ENCODE results near the gene SKA3. TPM values are rescaled to one million over a fixed set of nuclear protein-coding genes. Genes with fewer than 3 reads are reported as not detected.
"Not testable (repeated sequence)": the region's sequence is repeated elsewhere in the genome, so short reads cannot be mapped to it uniquely, and the experiment has no call there.

Gene SKA3
- total RNA-seq, 2 experiments from 2014 or later = 33.2 to 34.7 TPM

DNA sequence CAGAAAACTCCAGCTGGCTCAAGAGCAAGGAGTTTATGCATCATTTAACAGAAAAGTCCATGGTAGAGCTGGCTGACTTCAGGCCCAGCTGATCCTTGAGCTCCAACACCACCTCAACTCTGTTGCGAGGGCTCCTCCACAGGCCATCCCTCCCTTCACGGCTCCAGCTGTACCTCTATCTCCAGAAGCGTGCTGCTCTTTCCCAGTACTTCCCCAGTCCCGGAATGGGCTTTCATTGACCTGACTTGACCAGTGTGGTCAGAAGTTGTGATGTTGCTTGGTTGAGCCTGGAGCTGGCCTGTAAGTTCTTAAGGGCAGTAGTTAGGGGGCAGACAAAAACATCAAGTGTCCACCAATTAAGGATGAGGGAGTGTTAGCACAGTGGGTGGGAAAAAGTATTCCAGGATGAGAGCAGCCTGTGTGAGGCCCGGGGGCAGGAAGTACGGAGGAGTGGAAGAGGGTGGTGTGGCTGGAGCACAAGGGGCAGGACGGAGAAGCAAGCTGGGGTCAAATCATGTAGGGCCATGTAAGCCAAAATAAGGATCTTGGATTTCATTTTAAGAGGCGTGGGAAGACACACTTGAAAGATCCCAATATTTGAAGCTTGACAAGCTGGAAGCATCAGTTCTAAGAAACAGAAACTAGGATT lies 24.0 kb downstream of the SKA3 start:
- Mint-ChIP-seq H3K4me3 (no peak overlapping the region), H3K4me1 (no peaks in the 10 kb centered on the region), H3K9me3 (no peaks in the 10 kb centered on the region), H3K27ac (no peak overlapping the region), H3K36me3 (ENCODE audit: low read depth) (peaks cover 39% of the 10 kb centered on the region), H3K27me3 (no peaks in the 10 kb centered on the region)
- ChIA-PET CTCF (no interaction called here), POLR2A (interaction anchor here (1.0 to 4.8 kb wide), 3 partner anchors 10 to 27 kb away, joined by 4 to 23 read pairs (median 6); partner anchors contain the start of genes MRPL57 and SKA3)
- DNase-seq = no peak

DNA sequence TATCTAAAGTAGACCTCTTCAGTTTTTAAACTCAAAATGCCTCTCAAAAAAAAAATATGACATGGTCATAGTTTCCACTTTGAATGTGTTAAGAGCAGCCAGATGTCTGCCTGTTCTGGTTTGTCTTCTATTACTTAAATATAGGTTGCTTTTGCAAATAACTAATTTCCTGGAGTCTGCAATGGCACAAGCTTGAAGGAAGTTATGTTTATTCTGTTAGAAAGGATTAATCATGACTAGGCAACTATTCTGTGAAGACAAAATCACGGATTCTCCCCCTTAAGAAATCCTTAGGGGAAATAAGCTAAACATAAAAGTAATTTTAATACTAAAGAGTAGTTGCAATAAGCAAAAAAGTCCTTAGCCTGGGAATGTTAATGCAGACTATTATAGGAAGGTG lies 26.3 kb downstream of the SKA3 start:
- H3K36me3 Mint-ChIP-seq (ENCODE audit: low read depth) = peaks cover 47% of the 10 kb centered on the region
- CTCF ChIA-PET = no interaction called here
- H3K27ac Mint-ChIP-seq = no peak overlapping the region
- no peaks in the 10 kb centered on the region for H3K4me1 Mint-ChIP-seq
- no peaks in the 10 kb centered on the region for H3K9me3 Mint-ChIP-seq
- DNase-seq = no peak
- H3K4me3 Mint-ChIP-seq = no peak overlapping the region
- POLR2A ChIA-PET = interaction anchor here (4.8 kb wide), 1 partner anchor 26 kb away, joined by 23 read pairs; the partner anchor contains the start of genes MRPL57 and SKA3
- no peaks in the 10 kb centered on the region for H3K27me3 Mint-ChIP-seq

DNA sequence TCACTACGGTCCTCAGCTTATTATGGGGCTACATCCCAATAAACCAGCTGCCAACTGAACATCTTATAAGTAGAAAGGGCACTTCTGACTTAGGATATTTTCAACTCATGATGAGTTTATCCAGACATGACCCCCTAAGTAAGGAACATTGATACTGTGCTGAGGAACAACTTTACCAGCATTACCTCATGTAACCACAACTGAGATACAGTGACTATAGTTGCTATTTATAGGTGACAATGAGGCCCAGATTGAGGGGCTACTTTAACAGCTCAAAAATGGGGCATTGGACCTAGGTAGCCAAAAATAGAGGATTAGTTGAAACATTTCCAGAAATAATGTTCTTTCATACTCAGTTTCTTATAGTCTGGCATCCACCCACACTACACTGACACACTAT lies 26.8 kb downstream of the SKA3 start:
- H3K27ac Mint-ChIP-seq = no peak overlapping the region
- DNase-seq = no peak
- no peak overlapping the region for H3K4me3 Mint-ChIP-seq
- POLR2A ChIA-PET = interaction anchor here (2.2 to 4.8 kb wide), 2 partner anchors 27 to 31 kb away, joined by 7 to 23 read pairs; partner anchors contain the start of genes MRPL57 and SKA3
- H3K27me3 Mint-ChIP-seq = no peaks in the 10 kb centered on the region
- H3K36me3 Mint-ChIP-seq (ENCODE audit: low read depth) = peaks cover 43% of the 10 kb centered on the region
- H3K9me3 Mint-ChIP-seq = no peaks in the 10 kb centered on the region
- CTCF ChIA-PET = no interaction called here
- peaks cover under 1% of the 10 kb centered on the region for H3K4me1 Mint-ChIP-seq

DNA sequence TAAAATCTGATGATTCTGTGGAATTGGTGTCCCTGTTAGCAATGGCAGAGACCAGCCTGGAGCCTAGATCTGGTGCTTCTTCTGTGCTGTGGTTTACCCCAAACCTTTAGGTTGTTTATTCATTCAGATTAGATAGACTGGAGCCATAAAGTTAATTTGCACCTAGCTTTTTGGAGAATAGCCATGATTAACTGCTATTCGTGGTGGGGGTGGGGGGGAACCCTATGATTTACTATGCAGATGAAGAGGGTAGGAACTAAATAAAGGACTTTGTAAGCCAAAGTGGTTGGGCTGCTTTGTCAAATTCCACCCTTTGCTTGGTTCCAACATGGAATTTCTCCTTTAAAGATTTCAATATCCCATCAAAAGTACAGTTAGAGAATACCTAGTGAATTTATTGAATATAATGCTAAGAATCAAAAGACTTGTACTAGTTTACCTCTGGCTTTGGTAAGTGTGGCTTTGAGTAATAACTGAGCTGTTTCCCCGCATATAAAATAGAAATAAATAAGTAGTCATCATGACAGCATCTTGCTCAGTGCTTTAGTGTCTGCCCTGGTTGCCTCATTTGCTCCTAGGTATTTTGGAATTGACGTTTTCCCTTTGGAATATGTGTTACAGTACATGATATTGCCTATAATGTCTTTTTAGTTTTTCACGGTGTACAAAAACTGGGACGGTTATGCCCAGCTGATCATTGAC lies 27.6 kb downstream of the SKA3 start:
- ChIA-PET CTCF (interaction anchor here (1.4 kb wide), 1 partner anchor 329 kb away, joined by 3 read pairs; no protein-coding TSS in a partner anchor), POLR2A (interaction anchor here (0.8 to 4.8 kb wide), 3 partner anchors 22 to 32 kb away, joined by 3 to 23 read pairs (median 7); partner anchors contain the start of genes MRPL57 and SKA3)
- Mint-ChIP-seq H3K9me3 (no peaks in the 10 kb centered on the region), H3K4me1 (peaks cover 5% of the 10 kb centered on the region), H3K4me3 (no peak overlapping the region), H3K36me3 (ENCODE audit: low read depth) (peaks cover 41% of the 10 kb centered on the region), H3K27me3 (no peaks in the 10 kb centered on the region), H3K27ac (no peak overlapping the region)
- DNase-seq = no peak

DNA sequence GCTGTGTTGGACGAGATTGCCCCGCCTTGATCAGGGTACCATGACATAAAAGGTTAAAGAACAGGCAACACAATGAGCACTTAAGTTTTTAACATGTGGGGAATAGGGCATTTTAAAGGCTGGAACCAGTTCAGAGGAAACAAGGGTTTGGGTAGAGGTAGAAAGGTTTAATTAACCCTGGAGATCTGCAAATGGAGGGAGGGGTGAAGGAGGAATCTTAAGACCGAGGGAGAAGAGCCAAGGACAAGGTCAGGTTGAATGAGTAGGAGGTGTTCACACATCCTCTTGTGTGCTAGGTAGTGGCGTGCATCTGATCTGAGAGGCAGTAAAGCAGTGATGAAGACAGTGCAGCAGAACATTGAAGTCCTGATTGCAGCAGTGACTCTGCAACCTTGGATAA lies 28.5 kb downstream of the SKA3 start:
- no peak overlapping the region for H3K4me3 Mint-ChIP-seq
- no peaks in the 10 kb centered on the region for H3K9me3 Mint-ChIP-seq
- ChIA-PET CTCF (interaction anchor here (1.4 kb wide), 1 partner anchor 330 kb away, joined by 3 read pairs; no protein-coding TSS in a partner anchor), POLR2A (interaction anchor here (0.7 to 4.8 kb wide), 4 partner anchors 23 to 33 kb away, joined by 3 to 23 read pairs (median 5); partner anchors contain the start of genes MRPL57 and SKA3)
- H3K27ac Mint-ChIP-seq = no peak overlapping the region
- no peaks in the 10 kb centered on the region for H3K27me3 Mint-ChIP-seq
- DNase-seq = no peak
- peaks cover 13% of the 10 kb centered on the region for H3K4me1 Mint-ChIP-seq
- H3K36me3 Mint-ChIP-seq (ENCODE audit: low read depth) = peaks cover 44% of the 10 kb centered on the region

DNA sequence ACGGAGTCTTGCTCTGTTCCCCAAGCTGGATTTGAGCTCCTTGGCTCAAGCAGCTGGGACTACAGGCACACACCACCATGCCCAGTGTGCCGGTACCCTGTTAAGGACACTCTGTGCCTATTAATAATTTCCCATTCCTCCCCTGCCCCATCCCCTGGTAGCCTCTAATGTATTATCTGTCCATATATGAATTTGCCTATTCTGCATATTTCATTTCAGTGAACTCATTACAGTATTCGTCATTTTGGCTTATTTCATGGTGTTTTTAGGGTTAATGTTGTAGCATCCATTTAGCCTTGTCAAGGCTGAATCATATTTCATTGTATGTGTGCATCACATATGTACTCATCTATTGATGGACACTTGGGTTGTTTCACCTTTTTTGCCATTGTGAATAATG lies 33.6 kb downstream of the SKA3 start:
- Mint-ChIP-seq H3K27me3 (peaks cover 2% of the 10 kb centered on the region), H3K36me3 (ENCODE audit: low read depth) (peaks cover 53% of the 10 kb centered on the region), H3K9me3 (no peaks in the 10 kb centered on the region), H3K4me1 (peaks cover 37% of the 10 kb centered on the region), H3K4me3 (peak overlapping the region; percentile 66), H3K27ac (peak overlapping the region; percentile 56)
- CTCF ChIA-PET = no interaction called here
- no peak for DNase-seq
- POLR2A ChIA-PET = interaction anchor here (1.8 kb wide), 1 partner anchor 11 kb away, joined by 6 read pairs; no protein-coding TSS in a partner anchor

DNA sequence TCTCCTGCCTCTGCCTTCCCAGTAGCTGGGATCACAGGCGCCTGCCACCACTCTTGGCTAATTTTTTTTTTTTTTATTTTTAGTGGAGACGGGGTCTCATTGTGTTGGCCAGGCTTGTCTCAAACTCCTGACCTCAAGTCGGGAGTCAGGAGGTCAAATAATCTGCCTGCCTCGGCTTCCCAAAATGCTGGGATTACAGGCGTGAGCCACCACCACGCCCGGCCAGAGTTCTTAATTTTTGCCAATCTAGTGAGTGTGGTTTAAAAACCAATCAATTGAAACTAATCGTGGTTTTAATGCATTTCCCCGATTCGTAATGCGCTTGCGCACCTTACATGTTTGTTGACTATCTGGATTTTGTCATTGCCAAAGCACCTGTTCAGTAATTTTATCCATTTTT lies 37.0 kb downstream of the SKA3 start:
- Mint-ChIP-seq H3K27ac (peak overlapping the region; percentile 89), H3K9me3 (no peaks in the 10 kb centered on the region), H3K27me3 (peaks cover 8% of the 10 kb centered on the region), H3K4me3 (peak overlapping the region; percentile 95), H3K36me3 (ENCODE audit: low read depth) (peaks cover 33% of the 10 kb centered on the region), H3K4me1 (peaks cover 34% of the 10 kb centered on the region)
- ChIA-PET CTCF (no interaction called here), POLR2A (interaction anchor here (0.6 kb wide), 1 partner anchor 1240 kb away, joined by 3 read pairs; no protein-coding TSS in a partner anchor)
- no peak for DNase-seq

DNA sequence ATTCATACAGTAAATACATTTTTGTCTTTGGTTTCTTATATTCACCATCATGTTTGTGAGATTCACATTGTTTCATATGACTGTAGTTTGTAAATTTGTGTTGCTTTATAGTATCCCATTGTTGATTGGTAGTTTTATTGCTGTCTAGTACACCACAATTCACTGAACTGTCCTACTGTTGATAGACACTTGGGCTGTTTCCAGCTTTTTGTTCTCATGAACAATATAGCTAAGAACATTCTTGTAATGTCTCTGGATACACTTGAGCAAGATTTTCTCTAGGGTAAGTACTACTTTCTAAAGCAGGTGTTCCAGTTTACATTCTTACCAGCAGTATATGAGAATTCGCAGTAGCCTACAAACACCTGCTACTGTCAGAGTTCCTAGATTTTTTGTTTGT lies 37.8 kb downstream of the SKA3 start:
- no peaks in the 10 kb centered on the region for H3K9me3 Mint-ChIP-seq
- ChIA-PET CTCF (no interaction called here), POLR2A (interaction anchor here (0.6 to 0.7 kb wide), 2 partner anchors 121 to 1240 kb away, joined by 3 read pairs; no protein-coding TSS in a partner anchor)
- peaks cover 10% of the 10 kb centered on the region for H3K27me3 Mint-ChIP-seq
- peak overlapping the region; percentile 6 for H3K27ac Mint-ChIP-seq
- H3K36me3 Mint-ChIP-seq (ENCODE audit: low read depth) = peaks cover 29% of the 10 kb centered on the region
- H3K4me1 Mint-ChIP-seq = peaks cover 31% of the 10 kb centered on the region
- H3K4me3 Mint-ChIP-seq = peak overlapping the region; percentile 55
- no peak for DNase-seq

DNA sequence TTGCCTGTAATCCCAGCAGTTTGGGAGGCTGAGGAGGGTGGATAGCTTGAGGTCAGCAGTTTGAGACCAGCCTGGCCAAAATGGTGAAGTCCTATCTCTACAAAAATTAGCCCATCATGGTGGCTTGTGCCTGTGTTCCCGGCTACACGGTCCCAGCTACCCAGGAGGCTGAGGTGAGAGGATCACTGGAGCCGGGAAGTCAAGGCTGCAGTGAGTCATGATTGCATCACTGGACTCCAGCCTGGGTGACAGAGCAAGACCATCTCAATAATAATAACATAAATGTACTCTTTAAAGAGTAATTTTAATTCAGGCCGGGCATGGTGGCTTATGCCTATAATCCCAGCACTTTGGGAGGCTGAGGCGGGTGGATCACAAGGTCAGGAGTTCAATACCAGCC lies 38.7 kb downstream of the SKA3 start:
- Mint-ChIP-seq H3K27me3 (peaks cover 17% of the 10 kb centered on the region), H3K4me1 (peaks cover 22% of the 10 kb centered on the region), H3K36me3 (ENCODE audit: low read depth) (peaks cover 20% of the 10 kb centered on the region), H3K4me3 (no peak overlapping the region), H3K9me3 (no peaks in the 10 kb centered on the region), H3K27ac (no peak overlapping the region)
- DNase-seq = no peak
- ChIA-PET CTCF (interaction anchor here (1.2 to 1.4 kb wide), 3 partner anchors 38 to 339 kb away, joined by 3 to 4 read pairs (median 3); partner anchors contain the start of genes MRPL57 and SKA3), POLR2A (no interaction called here)

DNA sequence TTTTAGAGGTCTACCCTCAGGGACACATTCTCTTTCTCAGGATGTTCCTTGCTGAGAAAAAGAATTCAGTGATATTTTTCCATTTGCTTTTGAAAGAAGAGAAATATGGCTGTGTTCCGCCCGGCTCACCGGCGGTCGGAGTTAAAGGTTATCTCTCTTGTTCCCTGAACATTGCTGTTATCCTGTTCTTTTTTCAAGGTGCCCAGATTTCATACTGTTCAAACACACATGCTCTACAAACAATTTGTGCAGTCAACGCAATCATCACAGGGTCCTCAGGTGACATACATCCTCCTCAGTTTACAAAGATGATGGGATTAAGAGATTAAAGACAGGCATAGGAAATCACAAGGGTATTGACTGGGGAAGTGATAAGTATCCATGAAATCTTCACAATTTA lies 40.5 kb downstream of the SKA3 start:
- H3K9me3 Mint-ChIP-seq, H3K27ac Mint-ChIP-seq, CTCF ChIA-PET, DNase-seq, H3K4me3 Mint-ChIP-seq: not testable (repeated sequence)
- POLR2A ChIA-PET = interaction anchor here (0.6 kb wide), 1 partner anchor 301 kb away, joined by 3 read pairs; no protein-coding TSS in a partner anchor
- Mint-ChIP-seq H3K4me1 (peaks cover 14% of the 10 kb centered on the region), H3K27me3 (peaks cover 20% of the 10 kb centered on the region), H3K36me3 (ENCODE audit: low read depth) (peaks cover 11% of the 10 kb centered on the region)

DNA sequence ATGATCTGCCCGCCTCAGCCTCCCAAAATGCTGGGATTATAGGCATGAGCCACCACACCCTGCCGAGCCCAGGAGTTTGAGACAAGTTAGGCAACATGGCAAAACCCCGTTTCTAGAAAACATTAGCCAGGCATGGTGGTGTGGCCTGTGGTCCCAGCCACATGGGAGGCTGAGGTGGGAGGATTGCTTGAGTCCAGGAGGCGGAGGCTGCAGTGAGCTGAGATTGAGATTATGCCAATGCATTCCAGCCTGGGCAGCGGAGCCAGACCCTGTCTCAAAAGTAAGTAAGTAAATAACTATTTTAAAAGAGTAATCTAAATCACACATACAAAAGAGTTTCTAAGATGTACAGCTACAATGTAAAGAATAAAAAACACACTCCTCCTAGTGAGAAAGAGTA lies 41.9 kb downstream of the SKA3 start:
- peaks cover 24% of the 10 kb centered on the region for H3K27me3 Mint-ChIP-seq
- no peak overlapping the region for H3K27ac Mint-ChIP-seq
- no peak overlapping the region for H3K4me3 Mint-ChIP-seq
- DNase-seq = no peak
- no peaks in the 10 kb centered on the region for H3K36me3 Mint-ChIP-seq (ENCODE audit: low read depth)
- peaks cover 6% of the 10 kb centered on the region for H3K4me1 Mint-ChIP-seq
- CTCF ChIA-PET = interaction anchor here (0.6 to 1.0 kb wide), 2 partner anchors 191 to 1161 kb away, joined by 3 to 6 read pairs; no protein-coding TSS in a partner anchor
- POLR2A ChIA-PET = no interaction called here
- no peaks in the 10 kb centered on the region for H3K9me3 Mint-ChIP-seq

DNA sequence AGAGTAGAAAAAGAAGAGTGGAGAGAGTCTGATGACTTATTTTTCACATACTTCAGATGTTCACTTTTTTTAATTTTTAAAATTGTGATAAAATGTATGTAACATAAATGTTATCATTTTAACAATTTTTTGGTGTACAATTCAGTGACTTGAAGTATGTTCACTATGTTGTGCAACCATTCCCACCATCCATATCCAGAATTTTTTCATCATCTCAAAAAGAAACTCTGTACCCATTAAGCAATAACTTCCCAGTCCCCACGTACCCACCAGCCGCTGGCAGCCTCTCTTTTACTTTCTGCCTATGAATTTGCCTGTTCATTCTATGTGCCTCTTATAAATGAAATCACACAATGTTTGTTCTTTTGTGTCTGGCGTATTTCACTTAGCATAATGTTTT lies 43.3 kb downstream of the SKA3 start:
- H3K4me3 Mint-ChIP-seq = no peak overlapping the region
- ChIA-PET POLR2A (no interaction called here), CTCF (interaction anchor here (1.0 kb wide), 2 partner anchors 190 to 191 kb away, joined by 3 read pairs; no protein-coding TSS in a partner anchor)
- H3K27ac Mint-ChIP-seq = no peak overlapping the region
- H3K27me3 Mint-ChIP-seq = peaks cover 22% of the 10 kb centered on the region
- H3K9me3 Mint-ChIP-seq = no peaks in the 10 kb centered on the region
- no peak for DNase-seq
- no peaks in the 10 kb centered on the region for H3K4me1 Mint-ChIP-seq
- no peaks in the 10 kb centered on the region for H3K36me3 Mint-ChIP-seq (ENCODE audit: low read depth)

DNA sequence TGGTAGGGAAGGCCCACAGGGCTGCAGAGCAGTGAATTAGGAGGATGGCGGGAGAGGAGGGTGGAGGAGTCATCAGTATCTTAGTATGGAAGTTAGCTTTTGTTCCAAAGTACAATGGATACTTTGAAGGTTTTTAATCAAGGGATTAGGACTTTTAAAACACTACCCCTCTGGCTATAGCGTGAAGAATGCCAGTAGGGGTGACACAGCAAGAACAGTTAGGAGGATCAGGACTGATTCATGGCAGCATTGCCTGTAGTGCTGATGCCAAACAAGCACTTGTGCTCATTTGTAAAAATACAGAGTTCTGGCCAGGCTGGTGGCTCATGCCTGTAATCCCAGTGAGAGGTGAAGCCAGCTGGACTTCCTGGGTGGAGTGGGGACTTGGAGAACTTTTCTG lies 46.2 kb downstream of the SKA3 start:
- no peak overlapping the region for H3K4me3 Mint-ChIP-seq
- H3K27ac Mint-ChIP-seq = no peak overlapping the region
- H3K9me3 Mint-ChIP-seq = no peaks in the 10 kb centered on the region
- no peaks in the 10 kb centered on the region for H3K4me1 Mint-ChIP-seq
- ChIA-PET POLR2A (interaction anchor here (1.3 kb wide), 1 partner anchor 46 kb away, joined by 3 read pairs; the partner anchor contains the start of genes MRPL57 and SKA3), CTCF (no interaction called here)
- DNase-seq = no peak
- no peaks in the 10 kb centered on the region for H3K36me3 Mint-ChIP-seq (ENCODE audit: low read depth)
- H3K27me3 Mint-ChIP-seq = peaks cover 18% of the 10 kb centered on the region
